Esophagus squamous epithelium (tissue), 4 donors: Measurements from ENCODE around the gene CACHD1.

Source experiments
- POLR2A ChIP-seq, 4 donors: fragments of 450-650 bp; IDR thresholded peaks; one replicate each; pipeline ENCODE4 v1.6.1; 2017; ENCODE audit warnings: antibody characterized with exemption in 4 of 4, mild to moderate bottlenecking in 4 of 4, moderate library complexity in 3 of 4
- TF ChIP-seq, protein P1 (sequence below), 6 experiments: fragments of 450-650 bp in 4 of 6; fragments of 200-600 bp in 2 of 6; sonication (generic) in 2 of 6; IDR thresholded peaks; one replicate each; pipeline ENCODE4 v1.5.1; 2016 to 2019; ENCODE audit warnings: antibody characterized with exemption in 6 of 6, mild to moderate bottlenecking in 4 of 6, moderate library complexity in 4 of 6

DNA sequence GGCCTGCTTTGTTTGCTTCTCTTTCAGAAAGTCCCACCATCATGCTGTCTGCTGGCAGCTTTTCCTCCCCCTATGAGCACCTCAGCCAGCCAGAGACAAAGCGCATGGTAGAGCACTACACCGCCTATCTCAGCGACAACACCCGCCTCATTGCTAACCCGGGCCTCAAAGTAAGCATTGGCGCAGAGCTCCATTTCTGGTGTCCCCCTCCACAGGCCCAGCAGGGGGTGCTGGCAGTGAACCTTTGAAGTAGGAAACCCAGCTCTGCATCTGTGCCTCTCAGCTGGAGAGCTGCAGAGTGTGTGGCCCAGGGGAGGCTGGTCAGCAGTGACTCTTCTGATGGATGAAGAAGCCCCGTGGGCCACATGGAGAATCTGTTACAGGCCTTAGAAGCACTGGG lies 193.7 kb downstream of the CACHD1 start:
- TF ChIP-seq, protein P1, sequence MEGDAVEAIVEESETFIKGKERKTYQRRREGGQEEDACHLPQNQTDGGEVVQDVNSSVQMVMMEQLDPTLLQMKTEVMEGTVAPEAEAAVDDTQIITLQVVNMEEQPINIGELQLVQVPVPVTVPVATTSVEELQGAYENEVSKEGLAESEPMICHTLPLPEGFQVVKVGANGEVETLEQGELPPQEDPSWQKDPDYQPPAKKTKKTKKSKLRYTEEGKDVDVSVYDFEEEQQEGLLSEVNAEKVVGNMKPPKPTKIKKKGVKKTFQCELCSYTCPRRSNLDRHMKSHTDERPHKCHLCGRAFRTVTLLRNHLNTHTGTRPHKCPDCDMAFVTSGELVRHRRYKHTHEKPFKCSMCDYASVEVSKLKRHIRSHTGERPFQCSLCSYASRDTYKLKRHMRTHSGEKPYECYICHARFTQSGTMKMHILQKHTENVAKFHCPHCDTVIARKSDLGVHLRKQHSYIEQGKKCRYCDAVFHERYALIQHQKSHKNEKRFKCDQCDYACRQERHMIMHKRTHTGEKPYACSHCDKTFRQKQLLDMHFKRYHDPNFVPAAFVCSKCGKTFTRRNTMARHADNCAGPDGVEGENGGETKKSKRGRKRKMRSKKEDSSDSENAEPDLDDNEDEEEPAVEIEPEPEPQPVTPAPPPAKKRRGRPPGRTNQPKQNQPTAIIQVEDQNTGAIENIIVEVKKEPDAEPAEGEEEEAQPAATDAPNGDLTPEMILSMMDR (IDR thresholded peaks at IDR 0.05) = no peak
- no peak for TF ChIP-seq POLR2A (IDR thresholded peaks at IDR 0.05)
